ENCODE data around the gene APOL6. TPM values are rescaled to one million over a fixed set of nuclear protein-coding genes. Genes with fewer than 3 reads are reported as not detected.

Gene APOL6
- total RNA-seq, 1 donor: 51.8 TPM

GRCh38 chr22:35606916-35607315 is 41.3 kb upstream of the APOL6 start:
- H3K4me3 ChIP-seq (ENCODE audit: insufficient read depth, low read length): no peak overlapping the region
- no peaks in the 10 kb centered on the region for H3K9me3 ChIP-seq (ENCODE audit: low read depth, low read length)
- DNase-seq (ENCODE audit: insufficient read length, low spot score, missing footprints): no peak
- H3K27ac ChIP-seq (ENCODE audit: low read depth, low read length): no peak overlapping the region
- H3K79me2 ChIP-seq (ENCODE audit: insufficient read depth, low read length): no peaks in the 10 kb centered on the region
- H4K20me1 ChIP-seq (ENCODE audit: insufficient read depth, low read length): no peaks in the 10 kb centered on the region
- no peak for TF ChIP-seq CTCF (IDR thresholded peaks at IDR 0.05; ENCODE audit: extremely low read depth, low read depth, low read length)
- H2AFZ ChIP-seq (ENCODE audit: low read length): no peak overlapping the region
- H3K27me3 ChIP-seq (ENCODE audit: insufficient read depth, low read length): peaks cover 21% of the 10 kb centered on the region
- no peaks in the 10 kb centered on the region for H3K36me3 ChIP-seq (ENCODE audit: insufficient read depth, low read length)
- no peak overlapping the region for H3K4me2 ChIP-seq (ENCODE audit: insufficient read depth, low read length)
- peaks cover 3% of the 10 kb centered on the region for H3K4me1 ChIP-seq (ENCODE audit: insufficient read depth, low read length)

- no peaks in the 10 kb centered on the region for H3K79me2 ChIP-seq (ENCODE audit: insufficient read depth, low read length)
- H4K20me1 ChIP-seq (ENCODE audit: insufficient read depth, low read length): no peaks in the 10 kb centered on the region
- H3K27me3 ChIP-seq (ENCODE audit: insufficient read depth, low read length): peaks cover 21% of the 10 kb centered on the region
- no peak for TF ChIP-seq CTCF (IDR thresholded peaks at IDR 0.05; ENCODE audit: extremely low read depth, low read depth, low read length)
- H3K4me3 ChIP-seq (ENCODE audit: insufficient read depth, low read length): no peak overlapping the region
- no peak overlapping the region for H3K27ac ChIP-seq (ENCODE audit: low read depth, low read length)
- H3K36me3 ChIP-seq (ENCODE audit: insufficient read depth, low read length): no peaks in the 10 kb centered on the region
- no peaks in the 10 kb centered on the region for H3K9me3 ChIP-seq (ENCODE audit: low read depth, low read length)
- no peak overlapping the region for H3K4me2 ChIP-seq (ENCODE audit: insufficient read depth, low read length)
- no peaks in the 10 kb centered on the region for H3K4me1 ChIP-seq (ENCODE audit: insufficient read depth, low read length)
- H2AFZ ChIP-seq (ENCODE audit: low read length): no peak overlapping the region
- peak; percentile 89 for DNase-seq (ENCODE audit: insufficient read length, low spot score, missing footprints)
Measured at GRCh38 chr22:35608088-35608487, 40.2 kb upstream of the APOL6 start.

GRCh38 chr22:35609261-35609660 is 39.0 kb upstream of the APOL6 start:
- no peak overlapping the region for H3K4me2 ChIP-seq (ENCODE audit: insufficient read depth, low read length)
- no peaks in the 10 kb centered on the region for H3K9me3 ChIP-seq (ENCODE audit: low read depth, low read length)
- DNase-seq (ENCODE audit: insufficient read length, low spot score, missing footprints): no peak
- H3K36me3 ChIP-seq (ENCODE audit: insufficient read depth, low read length): no peaks in the 10 kb centered on the region
- H4K20me1 ChIP-seq (ENCODE audit: insufficient read depth, low read length): no peaks in the 10 kb centered on the region
- no peak overlapping the region for H3K27ac ChIP-seq (ENCODE audit: low read depth, low read length)
- no peak overlapping the region for H2AFZ ChIP-seq (ENCODE audit: low read length)
- H3K4me3 ChIP-seq (ENCODE audit: insufficient read depth, low read length): no peak overlapping the region
- no peaks in the 10 kb centered on the region for H3K4me1 ChIP-seq (ENCODE audit: insufficient read depth, low read length)
- no peak for TF ChIP-seq CTCF (IDR thresholded peaks at IDR 0.05; ENCODE audit: extremely low read depth, low read depth, low read length)
- H3K27me3 ChIP-seq (ENCODE audit: insufficient read depth, low read length): peaks cover 21% of the 10 kb centered on the region
- H3K79me2 ChIP-seq (ENCODE audit: insufficient read depth, low read length): no peaks in the 10 kb centered on the region

- H3K4me1 ChIP-seq (ENCODE audit: insufficient read depth, low read length): no peaks in the 10 kb centered on the region
- H3K4me3 ChIP-seq (ENCODE audit: insufficient read depth, low read length): no peak overlapping the region
- H2AFZ ChIP-seq (ENCODE audit: low read length): no peak overlapping the region
- no peak overlapping the region for H3K27ac ChIP-seq (ENCODE audit: low read depth, low read length)
- no peaks in the 10 kb centered on the region for H3K79me2 ChIP-seq (ENCODE audit: insufficient read depth, low read length)
- no peaks in the 10 kb centered on the region for H3K9me3 ChIP-seq (ENCODE audit: low read depth, low read length)
- no peak for DNase-seq (ENCODE audit: insufficient read length, low spot score, missing footprints)
- H3K4me2 ChIP-seq (ENCODE audit: insufficient read depth, low read length): no peak overlapping the region
- no peak for TF ChIP-seq CTCF (IDR thresholded peaks at IDR 0.05; ENCODE audit: extremely low read depth, low read depth, low read length)
- H4K20me1 ChIP-seq (ENCODE audit: insufficient read depth, low read length): no peaks in the 10 kb centered on the region
- no peaks in the 10 kb centered on the region for H3K36me3 ChIP-seq (ENCODE audit: insufficient read depth, low read length)
- H3K27me3 ChIP-seq (ENCODE audit: insufficient read depth, low read length): peaks cover 21% of the 10 kb centered on the region
Measured at GRCh38 chr22:35609761-35610160, 38.5 kb upstream of the APOL6 start.
